NCI-H2196 (cell line): ENCODE measurements around the gene CRKL.
A peak's percentile ranks its signal among the peaks of the same experiment; 100 is the strongest.
"Not testable (repeated sequence)": the region's sequence is repeated elsewhere in the genome, so short reads cannot be mapped to it uniquely, and the experiment has no call there.

Source experiments
- DNase-seq: peaks from one replicate; lab custom pipeline; 2025; ENCODE audit not compliant: unreplicated experiment; lab: John Stamatoyannopoulos, UW

The CRKL gene

DNA sequence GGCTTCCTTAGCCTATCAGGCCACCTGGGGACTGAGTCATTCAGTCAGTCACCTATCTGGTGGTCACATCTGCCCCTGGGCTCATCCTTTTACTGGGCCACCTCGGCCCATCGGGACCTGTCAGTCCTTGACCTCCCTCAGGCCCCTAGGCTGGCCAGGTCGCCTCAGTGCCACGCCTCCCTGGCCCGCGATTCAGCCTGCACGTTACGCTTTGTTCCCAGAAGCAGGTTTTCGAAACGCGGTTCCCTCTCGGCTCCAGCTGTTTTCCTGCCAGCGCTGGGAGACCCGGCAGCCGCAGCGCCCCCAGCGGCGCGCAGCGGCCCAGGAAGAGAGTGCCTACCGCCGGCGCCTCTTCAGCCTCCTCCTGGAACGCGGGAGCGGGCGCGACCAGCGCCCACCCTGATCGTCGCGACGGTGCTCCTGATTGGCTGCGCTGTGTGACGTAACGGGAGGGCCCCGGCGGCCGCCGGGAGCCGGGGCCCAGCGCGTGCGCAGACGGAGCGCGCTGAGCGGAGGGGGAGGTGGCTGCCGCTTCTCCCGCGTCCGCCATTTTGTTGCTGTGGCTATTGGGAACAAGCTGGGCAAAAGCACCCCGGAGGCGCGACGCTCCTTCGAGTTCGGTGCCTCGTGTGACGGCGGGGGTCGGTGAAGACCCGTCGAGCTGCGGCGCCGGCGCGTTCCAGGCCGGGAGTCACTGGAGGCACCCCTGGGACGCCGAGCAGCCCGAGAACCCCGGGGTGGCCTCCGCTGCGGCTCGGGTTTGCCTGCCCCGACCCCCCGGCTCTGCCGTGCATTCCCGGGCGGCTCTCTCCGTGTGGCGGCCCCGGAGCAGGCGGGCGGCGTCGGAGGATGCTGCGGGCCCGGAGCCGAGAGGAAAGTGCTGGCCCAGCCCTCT is at the start of gene CRKL:
CRKL (plus strand) TSS at position 492 of the 895 bp plus-strand sequence. CDS start 528 bp downstream, outside the sequence.
- DNase-seq, result peak; percentile 88

GRCh38 chr22:20868025-20868962 is 48.9 kb upstream of the CRKL start:
- no peak for DNase-seq

DNA sequence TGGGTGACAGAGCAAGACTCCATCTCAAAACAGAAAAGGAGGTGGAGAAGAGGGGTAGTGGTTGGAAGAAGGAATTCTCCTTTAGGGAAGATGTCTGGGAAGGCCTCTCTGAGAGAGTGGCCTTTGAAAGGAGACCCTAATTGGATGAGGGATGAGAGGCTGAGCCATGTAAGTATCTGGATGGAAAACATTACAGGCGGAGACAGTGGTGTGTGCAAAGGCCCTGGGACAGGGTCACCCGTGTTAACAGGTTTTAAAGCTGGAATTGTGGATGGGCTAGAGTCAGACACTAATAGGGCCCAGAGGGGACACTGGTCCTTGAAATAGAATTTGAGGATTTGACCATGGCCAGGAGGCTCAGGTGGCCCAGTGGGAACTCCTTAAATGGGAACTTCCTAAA is 48.0 kb upstream of the CRKL start:
- DNase-seq, result no peak

- no peak for DNase-seq
Observed at GRCh38 chr22:20873214-20873613, 44.0 kb upstream of the CRKL start.

- no peak for DNase-seq
Observed at GRCh38 chr22:20875296-20875695, 41.9 kb upstream of the CRKL start.

DNA sequence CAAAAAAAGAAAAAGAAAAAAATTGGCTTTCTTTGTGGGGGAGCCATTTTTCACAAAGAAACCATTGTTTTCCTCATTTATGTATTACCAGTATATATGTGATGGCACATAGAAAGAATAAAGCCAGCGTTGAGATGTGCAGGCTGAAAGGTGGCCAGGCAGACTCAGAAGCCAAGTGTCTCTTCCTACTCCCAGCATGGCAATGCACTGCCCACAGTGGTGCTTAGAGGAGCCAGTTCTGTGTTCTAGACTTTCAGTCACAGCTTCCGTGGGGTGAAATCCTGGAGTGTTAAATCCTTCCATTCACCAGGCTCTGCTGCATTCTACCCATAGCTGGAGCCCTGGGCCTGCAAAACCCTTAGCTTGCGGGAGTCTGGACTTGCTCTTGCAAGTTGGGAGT is 39.5 kb upstream of the CRKL start:
- no peak for DNase-seq

DNA sequence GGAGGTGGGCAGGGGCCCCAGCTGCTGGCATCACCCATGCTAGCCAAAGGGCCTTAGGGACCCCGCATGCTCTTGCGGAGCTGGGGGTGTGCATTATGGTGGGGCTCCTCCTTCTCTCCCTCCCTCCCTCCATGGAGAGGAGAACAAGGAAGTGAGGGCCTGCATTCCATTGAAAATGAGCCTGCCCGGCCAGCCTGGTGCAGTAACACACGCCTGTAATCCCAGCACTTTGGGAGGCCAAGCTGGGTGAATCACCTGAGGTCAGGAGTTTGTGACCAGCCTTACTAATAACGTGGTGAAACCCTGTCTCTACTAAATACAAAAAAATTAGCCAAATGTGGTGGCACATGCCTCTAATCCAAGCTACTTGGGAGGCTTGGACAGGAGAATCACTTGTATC is 36.0 kb upstream of the CRKL start:
- DNase-seq, result no peak

DNA sequence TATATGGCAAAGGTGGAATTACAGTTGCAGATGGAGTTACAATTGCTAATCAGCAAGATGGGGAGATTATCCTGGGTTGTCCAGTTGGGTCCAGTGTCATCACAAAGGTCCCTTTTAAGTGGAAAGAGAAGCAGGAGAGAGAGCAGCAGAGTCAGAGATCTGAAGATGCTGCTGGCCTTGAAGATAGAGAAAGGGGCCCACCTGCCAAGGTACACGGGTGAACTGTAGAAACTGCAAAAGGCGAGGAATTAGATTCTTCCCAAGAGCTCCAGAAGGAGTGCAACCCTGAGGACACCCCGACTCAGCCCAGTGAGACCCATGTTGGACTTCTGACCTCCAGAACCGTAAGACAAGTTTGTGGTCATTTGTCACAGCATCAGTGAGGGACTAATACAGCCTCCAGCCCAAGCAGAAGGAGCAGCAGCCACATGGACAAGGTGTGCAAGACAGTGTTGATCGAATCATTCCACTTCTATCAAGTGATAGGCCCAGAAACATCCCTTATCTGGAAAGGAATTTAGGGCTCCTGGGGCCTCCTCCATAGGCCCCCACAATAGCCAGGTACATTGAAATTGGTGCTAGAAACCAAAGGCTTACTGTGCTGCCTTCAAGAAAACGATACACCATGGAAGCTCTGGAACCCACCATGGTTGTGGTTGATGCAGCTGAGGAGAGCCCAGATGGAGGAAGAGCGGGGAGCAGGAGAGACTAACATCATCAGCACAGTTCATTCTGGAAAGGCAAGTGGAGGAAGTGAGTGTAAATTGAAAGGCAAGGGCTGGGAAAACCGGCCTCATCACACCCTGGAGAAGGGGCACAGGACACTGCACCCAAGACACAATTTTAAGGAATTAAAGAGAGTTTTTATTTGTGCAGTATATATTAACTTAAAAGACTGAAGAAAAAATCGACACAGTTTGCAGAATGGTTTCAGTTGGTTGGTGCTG is 35.1 kb upstream of the CRKL start:
- no peak for DNase-seq

DNA sequence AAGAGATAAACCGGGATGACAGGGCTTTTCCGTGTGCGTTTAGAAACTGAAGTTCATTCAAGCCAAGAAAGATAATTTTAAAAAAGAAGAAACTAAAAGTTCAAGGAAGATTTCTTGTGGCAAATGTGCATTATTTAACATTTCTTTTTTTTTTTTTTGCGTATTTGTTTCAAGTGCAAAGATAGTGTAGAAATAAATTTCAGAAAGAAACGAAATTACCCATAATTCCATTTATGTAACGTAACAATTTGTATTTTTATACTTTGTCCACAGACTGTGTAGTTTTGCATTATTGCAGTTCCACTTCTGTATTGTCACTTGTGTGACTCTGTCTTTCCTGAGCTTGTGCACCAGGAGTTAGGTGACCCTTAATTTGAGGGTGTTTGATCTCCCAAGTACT is 34.4 kb upstream of the CRKL start:
- DNase-seq, result no peak

DNA sequence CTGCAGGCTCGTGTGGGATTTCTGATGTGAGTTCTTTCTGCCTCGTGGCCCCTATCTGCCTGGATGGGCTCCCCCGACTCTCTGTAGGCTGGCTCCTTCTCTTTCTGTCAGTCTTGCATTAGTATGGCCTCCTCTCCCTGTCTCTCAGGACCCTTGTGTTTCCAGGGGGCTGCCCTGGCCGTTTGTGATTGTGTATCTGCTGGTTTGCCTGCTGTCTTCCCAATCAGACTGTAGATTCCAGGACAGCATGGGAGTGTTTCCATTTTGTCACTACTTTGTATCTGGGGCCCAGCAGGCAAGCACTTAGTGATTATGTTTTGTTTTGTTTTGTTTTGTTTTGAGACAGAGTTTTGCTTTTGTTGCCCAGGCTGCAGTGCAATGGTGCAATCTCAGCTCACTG is 32.8 kb upstream of the CRKL start:
- DNase-seq, result no peak

- no peak for DNase-seq
Observed at GRCh38 chr22:20885017-20885556, 32.1 kb upstream of the CRKL start.

DNA sequence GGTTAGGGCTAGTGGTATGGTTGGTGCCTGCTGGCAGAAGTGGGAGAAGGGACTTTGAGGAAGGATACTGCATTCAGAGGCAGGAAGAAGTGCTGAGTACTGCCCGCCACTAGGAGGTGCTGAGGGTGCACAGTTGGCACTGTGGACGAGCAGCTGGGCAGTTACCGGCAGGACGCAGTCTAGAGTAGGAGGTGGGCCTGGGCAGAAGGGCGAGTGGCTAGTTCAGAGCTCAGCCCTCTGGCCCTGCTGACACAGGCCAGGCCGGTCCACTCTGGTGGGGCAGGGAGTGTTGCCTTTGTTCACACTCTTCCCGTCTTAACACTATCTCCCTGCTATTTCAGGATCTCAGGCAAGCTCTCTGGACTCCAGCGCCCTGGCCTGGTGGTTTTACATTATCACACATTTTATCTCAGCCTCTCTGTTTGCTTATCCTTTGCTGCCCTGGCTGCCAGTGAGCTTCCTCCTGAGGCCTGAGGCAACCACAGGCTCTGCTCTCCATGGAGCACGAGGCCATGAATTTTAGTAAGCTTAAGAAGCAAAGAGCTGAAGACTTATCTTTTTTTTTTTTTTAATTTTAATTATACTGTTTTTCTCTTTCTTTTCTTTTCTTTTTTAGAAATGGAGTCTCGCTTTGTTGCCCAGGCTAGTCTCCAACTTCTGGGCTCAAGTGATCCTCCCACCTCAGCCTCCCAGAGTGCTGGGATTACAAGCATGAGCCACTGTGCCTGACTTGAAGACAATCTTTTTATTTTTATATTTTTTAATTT is 31.5 kb upstream of the CRKL start:
- peak; percentile 70 for DNase-seq

- DNase-seq, result no peak
Observed at GRCh38 chr22:20887375-20887774, 29.8 kb upstream of the CRKL start.

DNA sequence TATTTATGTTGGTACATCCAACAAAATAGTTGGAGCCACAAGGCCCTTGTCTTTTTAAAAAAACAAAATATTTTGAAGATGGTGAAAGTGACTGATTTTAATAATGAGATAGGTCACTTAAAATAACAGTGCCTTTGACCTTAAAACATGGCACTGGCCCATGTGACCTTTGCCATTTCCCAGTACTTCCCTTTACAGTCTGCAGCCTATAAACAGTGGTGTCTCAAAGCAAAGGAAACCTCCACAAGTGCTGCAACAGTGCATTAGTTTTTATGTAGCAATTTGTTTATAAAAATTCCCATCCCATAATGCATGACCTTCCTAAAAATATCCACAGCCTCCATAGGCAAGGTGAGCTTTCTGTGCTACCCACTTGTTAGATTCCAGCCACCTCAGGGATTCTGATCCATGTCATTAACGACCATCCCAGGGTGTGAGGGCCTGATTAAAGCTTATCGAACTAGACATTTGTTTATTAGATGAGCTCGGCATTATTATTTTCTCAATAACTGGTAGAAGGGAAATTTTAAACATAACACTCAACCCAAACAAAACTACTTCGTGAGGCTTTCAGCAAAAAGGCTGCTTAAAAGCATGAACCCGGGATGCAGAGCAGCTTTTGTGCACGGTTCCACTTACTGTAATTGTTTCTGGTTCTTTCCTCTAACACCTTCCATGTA is 28.0 kb upstream of the CRKL start:
- no peak for DNase-seq

DNA sequence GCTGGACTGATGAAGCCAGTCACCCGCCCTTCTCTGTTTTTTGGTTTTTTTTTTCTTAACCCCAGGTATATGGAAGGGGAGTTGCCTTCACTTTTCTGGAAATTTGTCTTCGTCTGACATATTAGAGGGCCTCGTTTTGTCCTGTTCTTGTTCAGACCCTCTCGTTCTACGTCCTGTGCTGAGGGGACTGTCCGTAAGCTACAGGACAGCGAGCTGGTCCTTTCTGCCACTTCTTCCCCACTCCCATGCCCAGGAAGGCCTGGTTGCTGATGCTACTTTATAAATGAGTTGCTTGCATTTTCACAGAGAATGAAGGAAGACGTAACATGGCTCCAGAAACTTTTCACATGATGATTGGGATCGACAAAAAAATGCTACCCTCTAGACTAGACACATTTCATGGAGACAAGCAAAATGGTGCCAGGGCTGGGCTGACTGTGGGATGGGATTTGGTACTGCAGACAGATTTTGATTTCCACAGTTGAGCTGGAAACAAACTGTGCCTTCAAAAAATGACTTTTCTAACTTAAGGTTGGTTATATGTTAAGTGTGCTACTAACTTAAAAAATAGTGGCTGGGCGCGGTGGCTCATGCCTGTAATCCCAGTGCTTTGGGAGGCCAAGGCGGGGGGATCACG is 27.2 kb upstream of the CRKL start:
- DNase-seq, result no peak

- DNase-seq, result no peak
Observed at GRCh38 chr22:20890975-20891374, 26.2 kb upstream of the CRKL start.

DNA sequence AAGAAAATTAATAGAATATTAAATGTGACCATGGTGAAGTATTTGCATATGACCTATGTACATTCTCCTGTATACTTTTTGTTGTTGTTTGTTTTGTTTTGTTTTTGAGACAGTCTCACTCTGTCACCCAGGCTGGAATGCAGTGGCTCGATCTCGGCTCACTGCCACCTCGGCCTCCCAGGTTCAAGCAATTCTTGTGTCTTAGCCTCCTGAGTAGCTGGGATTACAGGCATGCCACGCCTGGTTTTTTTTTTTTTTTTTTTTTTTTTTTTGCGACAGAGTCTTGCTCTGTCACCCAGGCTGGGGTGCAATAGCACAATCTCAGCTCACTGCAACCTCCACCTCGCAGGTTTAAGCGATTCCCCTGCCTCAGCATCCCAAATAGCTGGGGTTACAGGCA is 19.5 kb upstream of the CRKL start:
- DNase-seq, result not testable (repeated sequence)

DNA sequence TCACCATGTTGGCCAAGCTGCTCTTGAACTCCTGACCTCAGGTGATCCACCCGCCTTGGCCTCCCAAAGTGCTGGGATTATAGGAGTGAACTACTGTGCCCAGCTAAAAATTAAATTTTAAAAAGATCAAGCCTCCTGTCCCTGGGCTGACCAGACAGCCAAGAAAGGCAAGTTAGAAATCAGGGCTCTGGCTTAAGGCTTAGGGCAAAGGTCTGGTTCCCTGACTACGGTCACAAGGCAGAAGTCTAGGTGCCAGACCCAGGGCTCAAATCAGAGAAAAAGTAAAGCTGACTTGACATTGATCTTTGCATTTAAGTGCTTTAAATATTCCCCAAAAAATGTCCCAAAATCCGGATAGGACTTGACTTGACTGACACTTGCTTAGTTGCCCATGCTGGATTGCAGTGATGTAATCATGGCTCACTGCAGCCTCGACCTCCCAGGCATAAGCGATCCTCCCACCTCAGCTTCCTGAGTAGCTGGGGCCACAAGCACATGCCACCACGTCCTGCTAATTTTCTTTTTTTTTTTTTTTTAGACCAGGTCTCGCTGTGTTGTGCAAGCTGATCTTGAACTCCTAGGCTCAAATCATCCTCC is 17.3 kb upstream of the CRKL start:
- no peak for DNase-seq
